ENCODE data around the gene LETM1. TPM values are rescaled to one million over a fixed set of nuclear protein-coding genes. Genes with fewer than 3 reads are reported as not detected.

The LETM1 gene
- total RNA-seq, 2 donors from 2014 or later = 32.1 to 63.1 TPM

DNA sequence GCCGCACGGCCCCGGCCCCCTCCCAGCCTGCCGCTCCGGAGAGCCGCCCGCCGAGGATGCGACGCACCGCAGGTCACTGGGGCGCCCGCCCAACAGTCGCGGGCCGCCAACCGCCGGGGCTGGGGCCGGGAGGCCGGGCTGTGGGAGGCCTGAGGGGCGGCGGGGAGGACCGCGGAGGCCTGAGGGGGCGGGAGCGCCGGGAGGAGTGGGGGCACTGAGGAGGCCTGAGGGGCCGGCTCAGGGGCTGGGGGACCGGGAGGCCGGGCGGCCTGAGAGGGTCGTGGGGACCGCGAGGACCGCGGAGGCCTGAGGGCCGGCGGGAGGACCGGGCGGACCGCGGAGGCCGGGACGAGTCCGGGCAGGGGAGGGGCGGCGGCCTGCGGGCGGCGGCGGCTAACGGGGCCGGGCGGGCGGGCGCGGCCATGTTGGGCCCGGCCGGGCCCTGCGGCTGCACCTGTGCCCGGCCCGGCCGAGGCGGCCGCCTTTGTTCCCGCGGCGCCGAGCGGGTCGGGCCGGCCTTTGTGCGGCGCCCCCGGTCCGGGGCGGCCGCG lies 15.6 kb upstream of the LETM1 start:
- peak overlapping the region; percentile 83 to 93 for H3K4me3 ChIP-seq
- TF ChIP-seq, protein P1, sequence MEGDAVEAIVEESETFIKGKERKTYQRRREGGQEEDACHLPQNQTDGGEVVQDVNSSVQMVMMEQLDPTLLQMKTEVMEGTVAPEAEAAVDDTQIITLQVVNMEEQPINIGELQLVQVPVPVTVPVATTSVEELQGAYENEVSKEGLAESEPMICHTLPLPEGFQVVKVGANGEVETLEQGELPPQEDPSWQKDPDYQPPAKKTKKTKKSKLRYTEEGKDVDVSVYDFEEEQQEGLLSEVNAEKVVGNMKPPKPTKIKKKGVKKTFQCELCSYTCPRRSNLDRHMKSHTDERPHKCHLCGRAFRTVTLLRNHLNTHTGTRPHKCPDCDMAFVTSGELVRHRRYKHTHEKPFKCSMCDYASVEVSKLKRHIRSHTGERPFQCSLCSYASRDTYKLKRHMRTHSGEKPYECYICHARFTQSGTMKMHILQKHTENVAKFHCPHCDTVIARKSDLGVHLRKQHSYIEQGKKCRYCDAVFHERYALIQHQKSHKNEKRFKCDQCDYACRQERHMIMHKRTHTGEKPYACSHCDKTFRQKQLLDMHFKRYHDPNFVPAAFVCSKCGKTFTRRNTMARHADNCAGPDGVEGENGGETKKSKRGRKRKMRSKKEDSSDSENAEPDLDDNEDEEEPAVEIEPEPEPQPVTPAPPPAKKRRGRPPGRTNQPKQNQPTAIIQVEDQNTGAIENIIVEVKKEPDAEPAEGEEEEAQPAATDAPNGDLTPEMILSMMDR (IDR thresholded peaks at IDR 0.05) = no peak
- TF ChIP-seq POLR2AphosphoS5 (IDR thresholded peaks at IDR 0.05) (no peak), POLR2A (IDR thresholded peaks at IDR 0.05) (no peak)
- H3K9me3 ChIP-seq = no peaks in the 10 kb centered on the region
- no peak for DNase-seq (ENCODE audit: low spot score)
- under 1% methylated on average over 50 of the region's 79 CpGs for WGBS
- H3K27ac ChIP-seq = peak overlapping the region; percentile 87 to 89
- H3K4me1 ChIP-seq (replicated peaks) = peaks cover 2% of the 10 kb centered on the region
- no peaks in the 10 kb centered on the region for H3K36me3 ChIP-seq
- no peaks in the 10 kb centered on the region for H3K27me3 ChIP-seq (replicated peaks; ENCODE audit: insufficient read depth)
- intact Hi-C loops (cut with DNase I) = loop anchor here (2.0 kb wide), 1 partner anchor 15 kb away; the partner anchor contains the start of gene LETM1

DNA sequence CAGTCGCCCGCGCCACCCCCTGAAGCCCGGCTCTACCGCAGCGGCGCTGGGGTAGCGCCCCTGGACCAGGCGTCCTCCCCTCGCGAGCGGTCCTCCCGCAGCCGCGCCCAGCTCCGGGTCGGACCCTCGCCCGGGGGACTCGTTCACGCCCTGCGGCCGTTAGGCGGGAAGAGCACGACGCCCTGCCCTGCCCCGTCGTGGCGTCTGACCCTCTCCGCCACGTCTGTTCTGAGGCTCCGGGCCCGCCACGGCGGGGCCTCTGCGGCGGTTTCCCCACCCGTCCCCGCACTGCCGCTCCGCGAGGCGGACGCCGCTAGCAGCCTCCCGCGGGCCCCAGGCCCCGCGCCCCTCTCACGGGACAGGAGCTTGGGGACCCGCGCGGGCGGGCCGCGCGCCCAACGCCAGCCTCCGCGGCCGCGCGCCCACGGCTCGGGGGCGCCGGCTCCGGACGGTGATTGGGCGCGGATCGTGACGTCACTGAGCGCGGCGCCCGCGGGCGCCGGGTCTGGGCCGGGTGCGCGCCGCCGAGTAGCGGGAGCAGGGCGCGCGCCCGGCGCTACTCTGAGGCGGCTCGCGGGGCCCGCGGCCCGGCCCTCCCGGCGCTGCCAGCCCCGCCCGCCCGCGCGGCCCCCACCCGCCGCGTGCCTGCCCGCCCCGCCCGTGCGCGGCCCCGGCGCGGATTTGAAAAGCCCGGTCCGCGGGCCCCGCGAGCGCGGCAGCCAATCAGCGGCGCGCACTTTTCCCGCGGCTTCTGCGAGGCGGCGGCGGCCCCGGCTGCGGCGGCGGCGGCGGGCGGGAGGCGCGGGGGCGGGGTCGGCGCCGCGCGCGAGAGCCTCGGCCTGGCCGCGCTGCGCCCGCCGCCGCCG lies 14.9 kb upstream of the LETM1 start, which contains the start of gene NSD2:
Gene NSD2 (plus strand): TSS at position 816 of the 866 bp plus-strand sequence. CDS start 29,262 bp downstream, outside the sequence.
- Histone ChIP-seq H3K27me3 (replicated peaks; ENCODE audit: insufficient read depth) (no peaks in the 10 kb centered on the region), H3K36me3 (no peaks in the 10 kb centered on the region), H3K27ac (peak within 1 kb of the TSS; percentile 97 to 99), H3K9me3 (no peaks in the 10 kb centered on the region), H3K4me3 (peak within 1 kb of the TSS; percentile 83 to 93), H3K4me1 (replicated peaks) (peaks cover 2% of the 10 kb centered on the region)
- intact Hi-C loops (cut with DNase I) = loop anchor here (2.0 kb wide), 1 partner anchor 14 kb away; the partner anchor contains the start of gene LETM1
- no peak for TF ChIP-seq POLR2AphosphoS5 (IDR thresholded peaks at IDR 0.05)
- peak; percentile 55 for TF ChIP-seq POLR2A (IDR thresholded peaks at IDR 0.05)
- DNase-seq (ENCODE audit: low spot score) = peak; percentile 87
- WGBS = under 1% methylated on average over 83 of the region's 155 CpGs

DNA sequence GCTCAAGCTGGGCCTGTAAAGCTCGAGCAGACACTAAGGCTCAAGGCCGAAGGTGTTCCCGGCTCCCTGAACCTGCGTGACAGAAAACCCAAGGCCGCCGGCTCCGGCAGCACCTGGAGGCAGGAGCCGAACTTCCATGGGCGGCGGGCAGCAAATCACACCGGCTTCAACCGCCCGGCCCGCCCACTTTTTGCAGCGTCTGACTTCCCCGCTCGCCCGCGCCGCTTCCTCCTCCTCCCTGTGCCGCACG lies 14.3 kb upstream of the LETM1 start:
- no peak for TF ChIP-seq POLR2A (IDR thresholded peaks at IDR 0.05)
- TF ChIP-seq POLR2AphosphoS5 (IDR thresholded peaks at IDR 0.05) = no peak
- TF ChIP-seq, protein P1 (IDR thresholded peaks at IDR 0.05) = no peak
- DNase-seq (ENCODE audit: low spot score) = peak; percentile 85
- peaks cover 2% of the 10 kb centered on the region for H3K4me1 ChIP-seq (replicated peaks)
- intact Hi-C loops (cut with DNase I) = loop anchor here (2.0 kb wide), 1 partner anchor 13 kb away; the partner anchor contains the start of gene LETM1
- H3K27me3 ChIP-seq (replicated peaks; ENCODE audit: insufficient read depth) = no peaks in the 10 kb centered on the region
- 2% methylated on average over 18 of the region's 22 CpGs for WGBS
- H3K36me3 ChIP-seq = no peaks in the 10 kb centered on the region
- H3K4me3 ChIP-seq = peak overlapping the region; percentile 67 to 78
- peak overlapping the region; percentile 97 to 99 for H3K27ac ChIP-seq
- no peaks in the 10 kb centered on the region for H3K9me3 ChIP-seq

DNA sequence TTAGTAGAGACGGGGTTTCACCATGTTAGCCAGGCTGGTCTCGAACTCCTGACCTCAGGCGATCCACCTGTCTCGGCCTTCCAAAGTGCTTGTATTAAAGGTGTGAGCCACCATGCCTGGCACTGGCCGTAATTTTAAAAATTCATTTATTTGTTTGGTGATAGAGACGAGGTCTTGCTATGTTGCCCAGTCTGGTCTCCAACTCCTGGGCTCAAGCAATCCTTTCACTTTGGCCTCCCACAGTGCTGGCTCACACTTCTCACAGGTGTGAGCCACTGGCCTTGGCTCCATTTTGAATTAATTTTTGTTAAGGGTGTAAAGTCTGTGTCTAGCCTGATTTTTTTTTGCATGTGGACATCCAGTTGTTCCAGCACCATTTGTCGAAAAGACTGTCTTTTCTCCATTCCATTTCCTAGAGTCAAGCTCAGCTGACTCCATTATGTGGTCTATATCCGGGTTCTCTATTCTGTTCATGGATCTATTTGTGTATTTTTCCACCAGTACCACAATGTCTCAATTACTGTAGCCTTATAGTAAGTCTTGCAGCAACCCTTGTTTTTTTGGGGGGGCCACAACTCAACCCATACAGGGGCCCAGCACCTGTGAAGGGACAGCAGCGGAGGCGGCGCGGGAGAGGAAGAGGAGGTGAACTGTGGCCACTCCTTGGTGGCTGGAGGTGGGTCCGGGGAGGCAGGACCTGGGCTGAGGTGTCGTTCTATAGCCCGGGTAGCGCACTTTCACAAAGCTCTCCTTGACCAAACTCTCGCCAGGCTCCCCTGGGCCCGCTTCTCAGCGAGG lies 13.8 kb upstream of the LETM1 start:
- Histone ChIP-seq H3K27ac (peak overlapping the region; percentile 97 to 99), H3K4me1 (replicated peaks) (peaks cover 2% of the 10 kb centered on the region), H3K4me3 (peak overlapping the region; percentile 67 to 78), H3K36me3 (no peaks in the 10 kb centered on the region), H3K27me3 (replicated peaks; ENCODE audit: insufficient read depth) (no peaks in the 10 kb centered on the region), H3K9me3 (no peaks in the 10 kb centered on the region)
- TF ChIP-seq, protein P1 (IDR thresholded peaks at IDR 0.05) = no peak
- TF ChIP-seq POLR2AphosphoS5 (IDR thresholded peaks at IDR 0.05) (no peak), POLR2A (IDR thresholded peaks at IDR 0.05) (no peak)
- no peak for DNase-seq (ENCODE audit: low spot score)
- WGBS = 52% methylated on average over 19 of the region's 19 CpGs
- intact Hi-C loops (cut with DNase I) = loop anchor here (2.0 kb wide), 1 partner anchor 13 kb away; the partner anchor contains the start of gene LETM1

DNA sequence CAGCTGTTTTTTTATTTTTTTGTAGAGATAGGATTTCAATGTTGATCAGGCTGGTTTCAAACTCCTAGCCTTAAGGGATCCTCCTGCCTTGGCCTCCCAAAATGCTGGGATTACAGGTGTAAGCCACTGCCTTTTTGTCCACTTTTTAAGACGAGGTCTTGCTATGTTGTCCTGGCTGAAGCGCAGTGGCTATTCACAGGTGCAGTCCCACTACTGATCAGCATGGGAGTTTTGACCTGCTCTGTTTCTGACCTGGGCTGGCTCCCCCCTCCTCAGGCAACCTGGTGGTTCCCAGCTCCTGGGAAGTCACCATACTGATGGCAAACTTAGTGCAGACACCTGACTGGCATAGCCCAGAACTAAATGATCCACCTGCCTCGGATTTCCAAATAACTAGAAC lies 13.0 kb upstream of the LETM1 start:
- intact Hi-C loops (cut with DNase I) = no loop called here
- Histone ChIP-seq H3K4me1 (replicated peaks) (peaks cover 2% of the 10 kb centered on the region), H3K4me3 (no peak overlapping the region), H3K36me3 (no peaks in the 10 kb centered on the region), H3K27ac (no peak overlapping the region), H3K27me3 (replicated peaks; ENCODE audit: insufficient read depth) (no peaks in the 10 kb centered on the region), H3K9me3 (no peaks in the 10 kb centered on the region)
- no peak for DNase-seq (ENCODE audit: low spot score)
- TF ChIP-seq, protein P1 (IDR thresholded peaks at IDR 0.05) = no peak
- TF ChIP-seq POLR2A (IDR thresholded peaks at IDR 0.05) (no peak), POLR2AphosphoS5 (IDR thresholded peaks at IDR 0.05) (no peak)
- 93% methylated on average over 3 of the region's 3 CpGs for WGBS

Measured in prostate gland (tissue), 2 donors.